ENCODE measurements around the gene SFXN5. TPM values are rescaled to one million over a fixed set of nuclear protein-coding genes. Genes with fewer than 3 reads are reported as not detected.

Gene SFXN5
- total RNA-seq, 1 donor from 2014 or later = 9.3 TPM

GRCh38 chr2:72972352-72973136 lies 99.0 kb downstream of the SFXN5 start:
- DNase-seq (ENCODE audit: low spot score in 2 of 2) = no peak
- Histone ChIP-seq H3K36me3 (no peaks in the 10 kb centered on the region), H3K27me3 (no peaks in the 10 kb centered on the region), H3K27ac (no peak overlapping the region), H3K4me1 (no peaks in the 10 kb centered on the region), H3K4me3 (no peak overlapping the region), H3K9me3 (no peaks in the 10 kb centered on the region)
- intact Hi-C loops (cut with DNase I) = no loop called here
- no peak for TF ChIP-seq CTCF (IDR thresholded peaks at IDR 0.05)

DNA sequence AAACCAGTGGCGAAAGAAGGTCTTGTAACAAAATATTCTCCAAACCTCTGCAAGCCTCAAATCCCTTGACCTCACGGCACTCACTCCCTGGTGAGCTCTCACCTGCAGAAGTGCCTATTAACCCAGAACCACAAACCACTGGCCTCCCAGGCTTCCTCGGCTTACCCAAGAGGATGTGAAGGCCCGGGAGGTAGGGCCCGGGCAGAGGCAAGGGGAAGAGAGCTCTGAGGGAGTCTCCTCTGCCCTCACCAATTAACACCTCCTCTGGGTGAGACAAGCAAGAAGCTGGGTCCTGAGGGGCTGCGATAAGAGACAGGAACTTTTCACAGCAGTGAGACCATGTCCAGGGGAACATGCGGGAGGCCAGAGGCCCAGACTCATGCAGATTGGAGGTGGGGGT lies 100.5 kb downstream of the SFXN5 start:
- no peaks in the 10 kb centered on the region for H3K36me3 ChIP-seq
- no peak overlapping the region for H3K27ac ChIP-seq
- H3K4me1 ChIP-seq = no peaks in the 10 kb centered on the region
- TF ChIP-seq CTCF (IDR thresholded peaks at IDR 0.05) = no peak
- DNase-seq (ENCODE audit: low spot score in 2 of 2) = no peak
- H3K9me3 ChIP-seq = no peaks in the 10 kb centered on the region
- H3K27me3 ChIP-seq = no peaks in the 10 kb centered on the region
- intact Hi-C loops (cut with DNase I) = no loop called here
- H3K4me3 ChIP-seq = no peak overlapping the region

DNA sequence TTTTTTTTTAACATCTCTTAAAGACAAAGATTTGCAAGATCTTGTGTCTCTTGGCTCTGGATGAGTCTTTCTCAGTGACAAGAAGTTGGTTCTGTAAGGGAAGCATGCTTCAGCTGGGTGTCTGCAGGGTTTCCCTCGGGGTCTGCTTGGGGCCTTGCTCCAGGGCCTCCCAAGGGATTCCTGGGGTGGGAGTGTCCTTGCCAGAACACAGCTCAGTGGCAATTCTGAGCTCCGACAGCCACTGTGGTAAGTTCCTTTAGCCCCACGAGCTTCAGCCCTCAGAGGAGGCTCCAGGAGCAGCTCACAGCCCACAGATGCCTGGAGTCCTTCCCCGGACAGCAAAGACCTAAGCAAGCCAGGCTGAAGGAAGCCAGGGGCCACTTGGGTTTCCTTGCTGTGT lies 101.8 kb downstream of the SFXN5 start:
- Histone ChIP-seq H3K9me3 (no peaks in the 10 kb centered on the region), H3K27me3 (no peaks in the 10 kb centered on the region), H3K4me1 (no peaks in the 10 kb centered on the region), H3K27ac (no peak overlapping the region), H3K36me3 (no peaks in the 10 kb centered on the region), H3K4me3 (no peak overlapping the region)
- intact Hi-C loops (cut with DNase I) = no loop called here
- no peak for DNase-seq (ENCODE audit: low spot score in 2 of 2)
- no peak for TF ChIP-seq CTCF (IDR thresholded peaks at IDR 0.05)

DNA sequence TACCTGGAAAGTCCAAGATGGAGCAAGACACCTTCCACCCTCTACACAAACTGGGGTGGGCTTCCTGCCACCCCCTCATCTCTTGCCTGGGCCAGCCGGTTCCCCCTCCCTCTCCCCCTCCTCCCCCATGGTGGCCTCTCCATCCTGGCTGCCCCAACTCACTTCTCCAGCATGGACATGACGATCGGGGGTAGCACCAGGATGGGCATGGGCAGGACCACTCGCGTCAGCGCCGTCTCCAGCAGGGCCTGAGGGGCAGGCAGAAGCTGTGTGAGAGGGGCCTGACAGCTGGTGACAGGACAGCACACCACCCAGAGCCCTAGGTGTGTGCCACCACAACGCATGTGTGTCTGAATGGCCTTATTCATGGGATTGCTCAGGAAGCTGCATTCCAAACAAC lies 103.2 kb downstream of the SFXN5 start:
- Histone ChIP-seq H3K4me3 (no peak overlapping the region), H3K9me3 (no peaks in the 10 kb centered on the region), H3K27ac (no peak overlapping the region), H3K4me1 (no peaks in the 10 kb centered on the region), H3K27me3 (no peaks in the 10 kb centered on the region), H3K36me3 (no peaks in the 10 kb centered on the region)
- intact Hi-C loops (cut with DNase I) = no loop called here
- DNase-seq (ENCODE audit: low spot score in 2 of 2) = no peak
- TF ChIP-seq CTCF (IDR thresholded peaks at IDR 0.05) = no peak

GRCh38 chr2:72965770-72966450 lies 105.6 kb downstream of the SFXN5 start:
- H3K27ac ChIP-seq = no peak overlapping the region
- no peaks in the 10 kb centered on the region for H3K27me3 ChIP-seq
- DNase-seq (ENCODE audit: low spot score in 2 of 2) = no peak
- TF ChIP-seq CTCF (IDR thresholded peaks at IDR 0.05) = no peak
- no peaks in the 10 kb centered on the region for H3K9me3 ChIP-seq
- H3K4me1 ChIP-seq = no peaks in the 10 kb centered on the region
- no peaks in the 10 kb centered on the region for H3K36me3 ChIP-seq
- intact Hi-C loops (cut with DNase I) = no loop called here
- no peak overlapping the region for H3K4me3 ChIP-seq
